Heart left ventricle (tissue), 13 donors: Measurements from ENCODE around the gene NOTCH3.

Source experiments
- CTCF ChIP-seq, 12 donors: fragments of 200-600 bp; sonication (generic) in 4 of 12; IDR thresholded peaks; one replicate each; pipeline versions ENCODE4 v1.5.0 to v1.8.0; 2018 to 2022; ENCODE audit warnings: antibody characterized with exemption in 12 of 12, mild to moderate bottlenecking in 5 of 12
- POLR2A ChIP-seq, 2 donors: fragments of 450-650 bp; IDR thresholded peaks; one replicate each; pipeline ENCODE4 v1.6.1; 2017; ENCODE audit warnings: antibody characterized with exemption in 2 of 2, mild to moderate bottlenecking in 2 of 2, moderate library complexity in 2 of 2
- donor health status: ischemic (EF 13 %, LVEDD 7.1; RV severe dilation, severe dysfunction).
- donor health status: DM: no; HTN: yes; CAD: no.
- donor health status: DM: no; HTN: no; CAD: no.
- donor health status: ischemic (EF 25% LVEDD 6.9; RV normal size, moderate dysfunction).
- donor health status: ischemic (EF 25% LVEDD 5.7; RV mildly dilated, moderate dysfunction).
- donor health status: ischemic (EF 35%, LVEDD 5.7; RV mildly dilated, moderate dysfunction).
- donor health status: nonischemic (EF 11% LVEDD 7.7; RV severe dilation, severe dysfunction).
- donor health status: DM: yes; HTN: yes; CAD: no.
- donor health status: PGD.
- donor health status: ischemic (EF 29% LVEDD 5.4; RV normal size, mild dysfunction).
- donor health status: nonischemic (EF 23%, LVEDD 6.1; RV moderate dilation, normal function).

GRCh38 chr19:15154002-15154612 lies 46.7 kb downstream of the NOTCH3 start:
- peak in 10 of 12 donors; percentile 23 to 54 (median 42) for TF ChIP-seq CTCF (IDR thresholded peaks at IDR 0.05)
- no peak for TF ChIP-seq POLR2A (IDR thresholded peaks at IDR 0.05)
